Upper lobe of right lung (tissue), 1 donor: ENCODE results near the gene POLE. TPM values are rescaled to one million over a fixed set of nuclear protein-coding genes. Genes with fewer than 3 reads are reported as not detected.

Experiments
- ATAC-seq: fragments of 200-7000 bp; cut with Tn5 transposase; one replicate; pipeline ENCODE4 v1.9.1; 2020; ENCODE audit warnings: mild to moderate bottlenecking, moderate library complexity
- DNase-seq: peaks from one replicate; pipeline ENCODE4 v3.0.0-alpha.2; 2020
- H3K27ac ChIP-seq: fragments of 200-600 bp; one replicate; pipeline ENCODE4 v1.8.0; 2022
- H3K27me3 ChIP-seq: fragments of 200-600 bp; one replicate; pipeline ENCODE4 v1.8.0; 2022; ENCODE audit warnings: mild to moderate bottlenecking
- H3K36me3 ChIP-seq: fragments of 200-600 bp; one replicate; pipeline ENCODE4 v1.8.0; 2022
- H3K4me1 ChIP-seq: fragments of 200-600 bp; one replicate; pipeline ENCODE4 v1.8.0; 2022
- H3K4me3 ChIP-seq: fragments of 200-600 bp; one replicate; pipeline ENCODE4 v1.8.0; 2022; ENCODE audit warnings: mild to moderate bottlenecking
- H3K9me3 ChIP-seq: fragments of 200-600 bp; one replicate; pipeline ENCODE4 v1.8.0; 2022
- CTCF ChIP-seq: fragments of 200-600 bp; IDR thresholded peaks from one replicate; pipeline ENCODE4 v1.8.0; 2022; ENCODE audit warnings: antibody characterized with exemption
- intact Hi-C: fragments of 100-400 bp; cut with DNase I; formaldehyde crosslinking; loops from one replicate; pipeline ENCODE4 v1.11.0; 2022
- total RNA-seq: library from RNA; stranded (reverse); fragmentation: NEBNext Ultra II Directional; extraction: Animal tissue kit (Norgen Biotek cat#: 25700); gene quantifications from one replicate; pipeline ENCODE4 v1.2.1, GENCODE V29; 2021
- donor health status: DM: no; HTN: yes; CAD: no; lungs with severe emphysema.

POLE gene
- total RNA-seq, 1 donor from 2014 or later: 23.5 TPM

- no peak for ATAC-seq
- Histone ChIP-seq H3K36me3 (no peaks in the 10 kb centered on the region), H3K4me3 (peak overlapping the region; percentile 31), H3K27me3 (peaks cover 32% of the 10 kb centered on the region), H3K9me3 (no peaks in the 10 kb centered on the region), H3K4me1 (peaks cover 5% of the 10 kb centered on the region), H3K27ac (no peak overlapping the region)
- TF ChIP-seq CTCF: no peak
- intact Hi-C loops: loop anchor here (10.0 kb wide), 1 partner anchor 193 kb away; no protein-coding TSS in a partner anchor
- DNase-seq: no peak
Measured at GRCh38 chr12:132617822-132618682, 69.1 kb downstream of the POLE start.

- no peaks in the 10 kb centered on the region for H3K9me3 ChIP-seq
- H3K27ac ChIP-seq: no peak overlapping the region
- intact Hi-C loops: loop anchor here (10.0 kb wide), 1 partner anchor 192 kb away; no protein-coding TSS in a partner anchor
- DNase-seq: no peak
- no peak overlapping the region for H3K4me3 ChIP-seq
- H3K36me3 ChIP-seq: no peaks in the 10 kb centered on the region
- peaks cover 32% of the 10 kb centered on the region for H3K27me3 ChIP-seq
- ATAC-seq: no peak
- no peak for TF ChIP-seq CTCF
- peaks cover 5% of the 10 kb centered on the region for H3K4me1 ChIP-seq
Measured at GRCh38 chr12:132617135-132617701, 69.9 kb downstream of the POLE start.

- Histone ChIP-seq H3K9me3 (no peaks in the 10 kb centered on the region), H3K27ac (no peak overlapping the region), H3K4me3 (no peak overlapping the region), H3K4me1 (peaks cover 5% of the 10 kb centered on the region), H3K36me3 (no peaks in the 10 kb centered on the region), H3K27me3 (peaks cover 32% of the 10 kb centered on the region)
- no peak for ATAC-seq
- intact Hi-C loops: loop anchor here (10.0 kb wide), 1 partner anchor 191 kb away; no protein-coding TSS in a partner anchor
- TF ChIP-seq CTCF: no peak
- DNase-seq: no peak
Measured at GRCh38 chr12:132615579-132616038, 71.5 kb downstream of the POLE start.

- peak; percentile 92 for TF ChIP-seq CTCF
- DNase-seq (peak; percentile 86), ATAC-seq (peak; percentile 88)
- Histone ChIP-seq H3K36me3 (no peaks in the 10 kb centered on the region), H3K9me3 (no peaks in the 10 kb centered on the region), H3K4me1 (peaks cover 5% of the 10 kb centered on the region), H3K4me3 (no peak overlapping the region), H3K27ac (no peak overlapping the region), H3K27me3 (peaks cover 33% of the 10 kb centered on the region)
- intact Hi-C loops: loop anchor here (10.0 kb wide), 1 partner anchor 190 kb away; no protein-coding TSS in a partner anchor
Measured at GRCh38 chr12:132614861-132615578, 72.1 kb downstream of the POLE start.

GRCh38 chr12:132614029-132614428 is 73.1 kb downstream of the POLE start:
- no peak for TF ChIP-seq CTCF
- H3K27me3 ChIP-seq: peaks cover 41% of the 10 kb centered on the region
- H3K9me3 ChIP-seq: no peaks in the 10 kb centered on the region
- ATAC-seq: no peak
- no peak overlapping the region for H3K27ac ChIP-seq
- no peaks in the 10 kb centered on the region for H3K36me3 ChIP-seq
- no peak overlapping the region for H3K4me3 ChIP-seq
- no peak for DNase-seq
- H3K4me1 ChIP-seq: peaks cover 5% of the 10 kb centered on the region
- intact Hi-C loops: loop anchor here (10.0 kb wide), 1 partner anchor 189 kb away; no protein-coding TSS in a partner anchor
